ENCODE data around the gene UBE2B.

UBE2B gene

DNA sequence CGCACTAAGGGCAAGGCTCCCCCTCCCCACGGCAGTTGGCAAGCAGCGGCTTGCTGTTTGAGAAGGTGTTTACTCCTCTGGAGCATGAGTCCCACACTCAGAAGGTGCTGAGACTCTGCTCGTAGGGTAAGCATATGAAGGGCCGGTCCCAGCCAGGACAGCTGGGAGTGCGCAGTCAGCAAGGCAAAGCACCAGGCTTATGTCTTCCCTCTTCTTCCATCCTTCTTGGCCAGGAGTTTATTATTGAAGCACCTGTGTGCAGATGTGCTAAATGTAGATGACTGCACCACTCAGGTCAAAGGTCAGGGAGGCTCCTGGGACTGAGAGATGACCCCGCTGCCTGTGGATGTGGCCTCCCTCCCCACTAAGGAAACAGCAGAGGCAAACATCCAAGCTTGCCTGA, 67.4 kb downstream of the UBE2B start:
- no peak for DNase-seq

- no peak for DNase-seq
Measured at GRCh38 chr5:134439210-134439654, 67.9 kb downstream of the UBE2B start.

DNA sequence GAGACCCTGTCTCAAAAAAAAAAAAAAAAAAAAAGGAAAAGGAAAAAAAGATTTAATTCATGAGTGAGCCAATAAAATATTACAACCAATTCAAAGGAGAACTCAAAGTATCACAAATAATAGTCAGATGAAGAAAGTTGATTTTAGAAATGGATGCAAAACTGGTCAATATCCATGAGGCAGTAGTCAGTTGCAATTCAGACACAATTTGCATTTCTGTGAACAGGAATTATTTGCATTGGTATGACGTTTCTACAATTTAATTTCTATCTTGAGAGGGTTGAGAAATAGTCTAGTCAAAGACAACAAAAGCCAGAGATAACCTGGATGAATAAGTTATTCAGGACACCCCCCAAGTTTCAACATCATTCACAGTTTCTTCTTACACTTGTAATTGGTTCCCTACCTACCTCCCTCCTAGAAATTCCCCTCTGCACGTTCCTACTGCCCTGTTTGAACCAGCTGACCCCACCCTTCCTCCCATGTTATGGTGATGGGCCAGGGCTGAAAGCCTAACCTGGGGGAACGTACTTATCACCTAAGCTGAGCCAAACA, 68.9 kb downstream of the UBE2B start:
- DNase-seq = no peak
